Lower leg skin (tissue), 3 donors: ENCODE data around the gene MPP7.

Experiments
- CTCF ChIP-seq, 3 donors: fragments of 450-650 bp; IDR thresholded peaks; one replicate each; pipeline ENCODE4 v1.5.1; 2016; ENCODE audit warnings: antibody characterized with exemption in 3 of 3, mild to moderate bottlenecking in 3 of 3, moderate library complexity in 2 of 3
- POLR2A ChIP-seq, 2 donors: fragments of 450-650 bp; IDR thresholded peaks; one replicate each; pipeline ENCODE4 v1.6.1; 2016 to 2017; ENCODE audit warnings: antibody characterized with exemption in 2 of 2, mild to moderate bottlenecking in 1 of 2, moderate library complexity in 1 of 2

GRCh38 chr10:28343987-28344895 lies 41.4 kb upstream of the MPP7 start:
- TF ChIP-seq POLR2A (IDR thresholded peaks at IDR 0.05): no peak
- TF ChIP-seq CTCF (IDR thresholded peaks at IDR 0.05): no peak
